A673 (cell line): ENCODE results near the gene PIK3CG. TPM values are rescaled to one million over a fixed set of nuclear protein-coding genes. Genes with fewer than 3 reads are reported as not detected.
A peak's percentile ranks its signal among the peaks of the same experiment; 100 is the strongest.

Experiments
- Bru-seq: library from RNA; stranded (reverse); fragments of 400-500 nt; gene quantifications from one replicate; lab custom pipeline; 2021; lab: Mats Ljungman, UMichigan
- BruChase-seq, 2 experiments: library from RNA; stranded (reverse); fragments of 400-500 nt; gene quantifications; one replicate each; lab custom pipeline; 2021; lab: Mats Ljungman, UMichigan
- BruUV-seq: library from RNA; stranded (reverse); fragments of 400-500 nt; replicated peaks from 2 replicates; lab custom pipeline; 2021; lab: Mats Ljungman, UMichigan
- CTCF ChIA-PET: fragments of 300-600 bp; sonication (Branson Sonifier 250); formaldehyde crosslinking; loops from one replicate; lab custom pipeline; 2022; ENCODE audit warnings: antibody characterized with exemption; lab: Charles Lee
- POLR2A ChIA-PET: fragments of 300-600 bp; sonication (Branson Sonifier 250); formaldehyde crosslinking; loops from one replicate; lab custom pipeline; 2022; ENCODE audit warnings: antibody characterized with exemption; ENCODE audit not compliant: low non-redundant PET; lab: Charles Lee
- DNase-seq: peaks from one replicate; pipeline ENCODE4 v3.0.0-alpha.2; 2015; ENCODE audit warnings: low spot score
- H3K27ac ChIP-seq: fragments of 200-600 bp; sonication (generic); 2 replicates; pipeline ENCODE4 v1.5.1; 2016; ENCODE audit warnings: mixed run types, low read depth, mild to moderate bottlenecking, mixed read lengths, antibody characterized with exemption, low read length; ENCODE audit not compliant: poor library complexity, severe bottlenecking
- H3K27me3 ChIP-seq: fragments of 200-600 bp; sonication (generic); replicated peaks from 2 replicates; pipeline ENCODE4 v1.6.1; 2017; ENCODE audit warnings: mixed run types, low read depth, mild to moderate bottlenecking, mixed read lengths, antibody characterized with exemption, low read length; ENCODE audit not compliant: insufficient read depth, poor library complexity
- H3K36me3 ChIP-seq: fragments of 200-600 bp; sonication (generic); 2 replicates; pipeline ENCODE4 v1.6.1; 2016; ENCODE audit warnings: mixed run types, mild to moderate bottlenecking, mixed read lengths, antibody characterized with exemption, low read length; ENCODE audit not compliant: insufficient read depth, poor library complexity, severe bottlenecking
- H3K4me1 ChIP-seq: fragments of 200-600 bp; sonication (generic); 2 replicates; pipeline ENCODE4 v1.6.1; 2017; ENCODE audit warnings: mixed run types, mild to moderate bottlenecking, mixed read lengths, antibody characterized with exemption, low read length; ENCODE audit not compliant: insufficient read depth, poor library complexity, severe bottlenecking
- H3K4me3 ChIP-seq: fragments of 200-600 bp; sonication (generic); 2 replicates; pipeline ENCODE4 v1.5.1; 2016; ENCODE audit warnings: low read depth, mixed run types, mild to moderate bottlenecking, mixed read lengths, low read length; ENCODE audit not compliant: poor library complexity, severe bottlenecking
- H3K9me3 ChIP-seq: fragments of 200-600 bp; sonication (generic); 2 replicates; pipeline ENCODE4 v1.6.1; 2016; ENCODE audit warnings: mixed run types, low read depth, mild to moderate bottlenecking, mixed read lengths, antibody characterized with exemption, low read length; ENCODE audit not compliant: poor library complexity, severe bottlenecking
- EZH2 ChIP-seq: fragments of 200-600 bp; sonication (generic); IDR thresholded peaks from 2 replicates; pipeline ENCODE4 v1.6.1; 2017; ENCODE audit warnings: borderline replicate concordance, low read depth, mild to moderate bottlenecking, mixed read lengths, antibody characterized with exemption, low read length; ENCODE audit not compliant: poor library complexity, severe bottlenecking
- intact Hi-C: fragments of 100-400 bp; cut with micrococcal nuclease; formaldehyde crosslinking; loops from one replicate; pipeline ENCODE4 v1.10.0; 2022; ENCODE audit not compliant: unreplicated experiment
- long read RNA-seq: library from polyadenylated mRNA; stranded (forward); transcript quantifications from one replicate; pipeline ENCODE4 v2.0.0, GENCODE V29; 2022
- total RNA-seq: library from RNA; stranded (reverse); gene quantifications from 2 replicates; pipeline ENCODE4 v1.2.3, GENCODE V29; 2021
- TF ChIP-seq, protein P1 (sequence below): fragments of 300-800, 200-600 bp; sonication (generic); conservative IDR thresholded peaks from 2 replicates; pipeline ENCODE4 v1.5.1; 2017; ENCODE audit warnings: low read depth, mild to moderate bottlenecking, antibody characterized with exemption, low read length, moderate library complexity, mixed read lengths

PIK3CG gene
- total RNA-seq (13.4 and 13.7 TPM in 2 replicates), Bru-seq, nascent RNA (percentile 63 among the genes with signal in this experiment), BruChase-seq, experiment 1, labeled RNA remaining after a 2-hour chase (percentile 59 among the genes with signal in this experiment), BruChase-seq, experiment 2, labeled RNA remaining after a 6-hour chase (percentile 68 among the genes with signal in this experiment)
- long read RNA-seq, full-length matches to known transcripts, result 7 of 11 reads
- long read RNA-seq, partial matches to known transcripts, result 2 of 11 reads
- long read RNA-seq, other reads (novel, unspliced or antisense), result 2 of 11 reads

DNA sequence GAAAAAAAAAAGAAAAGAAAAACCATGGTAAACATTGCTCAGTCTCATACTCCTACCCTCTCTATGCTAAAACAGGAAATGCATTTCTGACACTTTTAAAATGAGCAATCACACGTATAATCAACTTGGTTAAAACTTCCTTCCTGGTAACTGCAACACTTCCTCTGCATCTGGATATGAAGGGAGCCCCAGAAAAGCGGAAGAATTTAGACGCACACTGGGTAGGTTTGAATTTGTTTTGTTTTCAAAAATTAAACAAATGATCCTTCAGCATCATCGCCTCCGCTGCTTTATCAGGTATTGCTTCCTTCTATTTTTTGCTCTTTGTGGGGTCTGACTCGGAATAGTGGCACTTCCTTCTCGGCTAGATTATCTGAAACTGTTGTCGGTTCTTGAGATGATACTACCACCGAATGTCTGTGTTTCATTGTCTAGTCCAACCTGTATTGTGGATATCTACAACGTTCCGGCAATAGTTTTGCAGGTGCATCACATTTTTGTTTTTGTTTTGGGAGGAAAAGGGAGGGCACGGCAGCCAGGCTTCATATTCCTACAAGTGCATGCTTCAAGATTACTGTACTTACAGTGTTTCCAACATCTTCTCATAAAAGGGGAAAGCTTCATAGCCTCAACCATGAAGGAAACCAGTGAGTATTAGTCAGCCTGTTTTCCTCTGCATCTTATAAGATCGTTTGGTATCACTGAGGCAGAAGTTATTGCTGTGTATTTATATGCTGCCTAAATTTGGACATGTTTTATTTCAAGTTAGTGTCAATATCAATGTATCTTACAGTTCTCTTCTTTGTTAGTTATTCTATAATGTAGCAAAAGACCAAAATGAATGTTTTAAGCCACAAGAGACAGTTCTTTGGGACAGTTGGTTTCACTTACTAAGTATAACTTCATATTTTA, at the start of gene PIK3CG:
PIK3CG (plus strand) TSS at position 153 of the 912 bp plus-strand sequence. CDS start 2,280 bp downstream, outside the sequence.
- DNase-seq, result peak; percentile 77
- ChIA-PET POLR2A (no interaction called here), CTCF (interaction anchor here (0.5 kb wide), 1 partner anchor 11 kb away, joined by 5 read pairs; no protein-coding TSS in a partner anchor)
- Histone ChIP-seq H3K4me1 (peaks cover 35% of the 10 kb centered on the region), H3K36me3 (peaks cover 10% of the 10 kb centered on the region), H3K27ac (peak within 1 kb of the TSS; percentile 66), H3K9me3 (no peaks in the 10 kb centered on the region), H3K4me3 (peak within 1 kb of the TSS; percentile 57), H3K27me3 (no peaks in the 10 kb centered on the region)
- TF ChIP-seq, protein P1, sequence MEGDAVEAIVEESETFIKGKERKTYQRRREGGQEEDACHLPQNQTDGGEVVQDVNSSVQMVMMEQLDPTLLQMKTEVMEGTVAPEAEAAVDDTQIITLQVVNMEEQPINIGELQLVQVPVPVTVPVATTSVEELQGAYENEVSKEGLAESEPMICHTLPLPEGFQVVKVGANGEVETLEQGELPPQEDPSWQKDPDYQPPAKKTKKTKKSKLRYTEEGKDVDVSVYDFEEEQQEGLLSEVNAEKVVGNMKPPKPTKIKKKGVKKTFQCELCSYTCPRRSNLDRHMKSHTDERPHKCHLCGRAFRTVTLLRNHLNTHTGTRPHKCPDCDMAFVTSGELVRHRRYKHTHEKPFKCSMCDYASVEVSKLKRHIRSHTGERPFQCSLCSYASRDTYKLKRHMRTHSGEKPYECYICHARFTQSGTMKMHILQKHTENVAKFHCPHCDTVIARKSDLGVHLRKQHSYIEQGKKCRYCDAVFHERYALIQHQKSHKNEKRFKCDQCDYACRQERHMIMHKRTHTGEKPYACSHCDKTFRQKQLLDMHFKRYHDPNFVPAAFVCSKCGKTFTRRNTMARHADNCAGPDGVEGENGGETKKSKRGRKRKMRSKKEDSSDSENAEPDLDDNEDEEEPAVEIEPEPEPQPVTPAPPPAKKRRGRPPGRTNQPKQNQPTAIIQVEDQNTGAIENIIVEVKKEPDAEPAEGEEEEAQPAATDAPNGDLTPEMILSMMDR, result no peak
- TF ChIP-seq EZH2, result no peak
- intact Hi-C loops, result loop anchor here (1.0 kb wide), 1 partner anchor 25 kb away; no protein-coding TSS in a partner anchor
- TSS peak; percentile 84 for BruUV-seq

DNA sequence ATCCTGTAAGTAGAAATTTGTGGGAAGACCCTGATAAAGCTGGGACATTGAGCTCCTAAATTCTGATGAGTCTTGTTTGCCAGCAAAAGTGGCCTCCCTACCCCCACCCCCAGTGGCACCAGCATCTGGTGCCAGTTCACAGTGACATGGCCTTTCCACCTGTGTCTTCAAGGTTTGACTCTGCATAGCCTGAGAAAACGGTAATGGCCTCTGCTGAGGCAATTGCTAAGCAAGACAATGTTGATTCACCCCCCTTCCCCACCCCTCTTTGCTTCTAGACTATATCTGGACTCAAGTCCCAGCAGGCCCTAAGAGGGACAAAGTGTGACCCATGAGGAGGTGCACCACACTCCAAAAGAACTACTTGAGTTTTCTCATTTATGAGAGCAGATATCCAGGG, 48.0 kb upstream of the PIK3CG start:
- Histone ChIP-seq H3K27ac (no peak overlapping the region), H3K4me3 (no peak overlapping the region), H3K9me3 (no peaks in the 10 kb centered on the region), H3K27me3 (no peaks in the 10 kb centered on the region), H3K36me3 (no peaks in the 10 kb centered on the region), H3K4me1 (peaks cover 7% of the 10 kb centered on the region)
- no peak for DNase-seq
- ChIA-PET POLR2A (no interaction called here), CTCF (no interaction called here)
- no peak for TF ChIP-seq EZH2
- TF ChIP-seq, protein P1, result no peak
- BruUV-seq, result no TSS peak
- intact Hi-C loops, result no loop called here

DNA sequence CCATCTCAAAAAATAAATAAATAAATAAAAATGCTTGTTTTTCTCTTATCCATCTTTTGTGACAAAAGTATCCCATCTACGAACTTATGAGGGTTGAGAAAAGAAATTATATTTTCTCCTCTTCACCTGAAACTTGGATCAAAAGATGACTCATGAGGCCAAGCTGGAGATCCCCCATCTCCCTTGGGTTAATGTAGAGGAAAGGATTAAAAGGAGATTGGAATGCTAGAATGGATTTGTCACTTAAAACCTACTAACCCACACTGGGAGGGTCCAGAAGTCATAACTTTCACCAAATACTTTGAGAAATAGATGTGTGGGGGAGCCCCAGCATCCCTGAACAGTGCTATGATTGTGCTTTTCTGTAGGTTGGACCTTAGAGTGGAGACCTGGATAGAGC, 46.3 kb upstream of the PIK3CG start:
- DNase-seq, result no peak
- CTCF ChIA-PET, result no interaction called here
- BruUV-seq, result no TSS peak

More for the DNA sequence above, 46.3 kb upstream of the PIK3CG start:
- TF ChIP-seq EZH2, result no peak
- TF ChIP-seq, protein P1, result no peak
- no peaks in the 10 kb centered on the region for H3K27me3 ChIP-seq
- peaks cover 4% of the 10 kb centered on the region for H3K4me1 ChIP-seq
- H3K9me3 ChIP-seq, result no peaks in the 10 kb centered on the region
- H3K36me3 ChIP-seq, result no peaks in the 10 kb centered on the region
- no peak overlapping the region for H3K27ac ChIP-seq
- POLR2A ChIA-PET, result no interaction called here
- no peak overlapping the region for H3K4me3 ChIP-seq
- intact Hi-C loops, result no loop called here
